Astrocyte (in vitro differentiated cells and primary cell): Measurements from ENCODE around the gene IL3RA. TPM values are rescaled to one million over a fixed set of nuclear protein-coding genes. Genes with fewer than 3 reads are reported as not detected.

Source experiments
- DNase-seq: peaks from one replicate; pipeline ENCODE4 v3.0.0-alpha.2; 2010; ENCODE audit warnings: low read depth
- FAIRE-seq: peaks from 2 replicates; lab custom pipeline; 2011; peaks lifted over from hg19 to GRCh38; lab: Jason Lieb, UNC
- H2AFZ ChIP-seq: 2 replicates; pipeline ENCODE4 v1.6.0; 2012; ENCODE audit warnings: low read depth, low read length, inconsistent platforms
- H3K27ac ChIP-seq: 2 replicates; pipeline ENCODE4 v1.5.1; 2011; ENCODE audit warnings: low read depth, low read length, inconsistent platforms
- H3K27me3 ChIP-seq: 2 replicates; pipeline ENCODE4 v1.6.0; 2011; ENCODE audit warnings: low read length, inconsistent platforms; ENCODE audit not compliant: insufficient read depth
- H3K36me3 ChIP-seq: 2 replicates; pipeline ENCODE4 v1.5.1; 2011; ENCODE audit warnings: low read length, inconsistent platforms; ENCODE audit not compliant: insufficient read depth
- H3K4me1 ChIP-seq: 2 replicates; pipeline ENCODE4 v1.5.1; 2011; ENCODE audit warnings: low read length, inconsistent platforms; ENCODE audit not compliant: insufficient read depth
- H3K4me2 ChIP-seq: 2 replicates; pipeline ENCODE4 v1.6.0; 2012; ENCODE audit warnings: low read length, inconsistent platforms
- H3K4me3 ChIP-seq: 2 replicates; pipeline ENCODE4 v1.5.1; 2011; ENCODE audit warnings: low read depth, mild to moderate bottlenecking, low read length, inconsistent platforms; ENCODE audit not compliant: insufficient read depth
- H3K79me2 ChIP-seq: 2 replicates; pipeline ENCODE4 v1.6.0; 2012; ENCODE audit warnings: mild to moderate bottlenecking, low read length, inconsistent platforms; ENCODE audit not compliant: insufficient read depth
- H3K9ac ChIP-seq: 2 replicates; pipeline ENCODE4 v1.6.0; 2012; ENCODE audit warnings: mild to moderate bottlenecking, low read length, inconsistent platforms
- H3K9me3 ChIP-seq: 2 replicates; pipeline ENCODE4 v1.5.1; 2012; ENCODE audit warnings: low read depth, mild to moderate bottlenecking, low read length, inconsistent platforms; ENCODE audit not compliant: insufficient read depth
- H4K20me1 ChIP-seq: 2 replicates; pipeline ENCODE4 v1.6.0; 2012; ENCODE audit warnings: low read length, inconsistent platforms; ENCODE audit not compliant: insufficient read depth
- H3K27ac Mint-ChIP-seq: one replicate; pipeline ENCODE4 v1.8.0; 2021; ENCODE audit warnings: mild to moderate bottlenecking, mixed read lengths; ENCODE audit not compliant: unreplicated experiment
- H3K27me3 Mint-ChIP-seq: one replicate; pipeline ENCODE4 v1.8.0; 2021; ENCODE audit warnings: low read depth, mixed read lengths; ENCODE audit not compliant: unreplicated experiment
- H3K36me3 Mint-ChIP-seq: one replicate; pipeline ENCODE4 v1.8.0; 2021; ENCODE audit warnings: low read depth, mixed read lengths; ENCODE audit not compliant: unreplicated experiment
- H3K4me1 Mint-ChIP-seq: one replicate; pipeline ENCODE4 v1.8.0; 2021; ENCODE audit warnings: low read depth, mixed read lengths; ENCODE audit not compliant: unreplicated experiment
- H3K4me3 Mint-ChIP-seq: one replicate; pipeline ENCODE4 v1.8.0; 2021; ENCODE audit warnings: mild to moderate bottlenecking, moderate library complexity, mixed read lengths; ENCODE audit not compliant: unreplicated experiment
- H3K9me3 Mint-ChIP-seq: one replicate; pipeline ENCODE4 v1.8.0; 2021; ENCODE audit warnings: mild to moderate bottlenecking, mixed read lengths; ENCODE audit not compliant: unreplicated experiment
- CTCF ChIP-seq: IDR thresholded peaks from 2 replicates; pipeline ENCODE4 v1.5.1; 2011; ENCODE audit warnings: low read depth, mild to moderate bottlenecking, inconsistent platforms, low read length, moderate library complexity; ENCODE audit not compliant: insufficient read depth
- EZH2 ChIP-seq: IDR thresholded peaks from 2 replicates; pipeline ENCODE4 v1.6.1; 2012; ENCODE audit warnings: mild to moderate bottlenecking, low read length, inconsistent platforms; ENCODE audit not compliant: insufficient read depth
- total RNA-seq: library from RNA; stranded (reverse); gene quantifications from 2 replicates; pipeline ENCODE4 v1.2.1, GENCODE V29; 2021

The IL3RA gene
- total RNA-seq, 1 donor from 2014 or later, result not detected

DNA sequence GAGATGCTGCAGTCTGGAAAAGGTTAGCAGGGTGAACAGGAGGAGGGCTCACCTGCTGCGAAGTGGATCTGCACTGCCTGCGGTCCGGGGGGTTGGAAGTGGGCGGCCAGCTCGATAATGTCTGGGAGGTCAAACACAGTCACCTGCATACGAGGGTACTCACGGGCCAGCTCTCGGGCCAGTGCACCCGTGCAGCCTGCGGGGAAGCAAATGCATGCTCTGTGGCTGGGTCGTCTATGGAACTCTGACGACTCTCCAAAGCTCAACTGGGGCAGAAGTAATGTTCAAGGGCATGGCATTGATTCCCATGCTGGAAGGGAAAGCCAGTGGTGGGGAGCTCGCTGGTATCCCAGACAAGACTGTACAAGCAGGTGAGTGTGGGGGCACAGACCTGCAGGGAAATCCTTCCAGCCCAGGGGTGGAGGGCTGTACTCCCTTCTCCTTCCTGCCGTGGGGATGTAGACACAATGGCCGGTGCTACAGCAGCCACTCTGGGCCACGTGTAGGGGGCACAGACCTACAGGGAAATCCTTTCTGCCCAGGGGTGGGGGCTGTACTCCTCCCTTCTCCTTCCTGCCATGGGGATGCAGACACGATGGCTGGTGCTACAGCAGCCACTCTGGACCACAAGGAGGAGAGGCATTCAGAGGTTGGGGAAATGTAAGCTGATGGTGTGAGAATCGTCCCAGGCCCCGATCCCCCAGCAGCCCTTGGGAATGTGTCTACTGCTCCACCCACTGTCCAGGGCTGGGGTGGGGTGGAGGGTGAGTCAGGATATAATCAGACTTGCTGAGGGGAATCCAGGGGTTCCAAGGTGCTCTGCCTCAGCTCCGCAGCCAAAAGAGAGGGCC lies 81.6 kb downstream of the IL3RA start:
- Mint-ChIP-seq H3K4me1 (no peaks in the 10 kb centered on the region), H3K27me3 (no peaks in the 10 kb centered on the region), H3K27ac (no peak overlapping the region), H3K4me3 (no peak overlapping the region), H3K36me3 (peaks cover 26% of the 10 kb centered on the region), H3K9me3 (peaks cover 12% of the 10 kb centered on the region)
- no peak for FAIRE-seq
- H3K27me3 ChIP-seq, result no peaks in the 10 kb centered on the region
- TF ChIP-seq EZH2 (no peak), CTCF (no peak)
- H3K4me1 ChIP-seq, result no peaks in the 10 kb centered on the region
- no peak overlapping the region for H3K4me3 ChIP-seq
- no peak overlapping the region for H3K27ac ChIP-seq
- H2AFZ ChIP-seq, result no peak overlapping the region
- peaks cover 28% of the 10 kb centered on the region for H4K20me1 ChIP-seq
- no peaks in the 10 kb centered on the region for H3K79me2 ChIP-seq
- H3K9me3 ChIP-seq, result peaks cover 15% of the 10 kb centered on the region
- DNase-seq, result no peak
- no peak overlapping the region for H3K9ac ChIP-seq
- H3K4me2 ChIP-seq, result no peak overlapping the region
- H3K36me3 ChIP-seq, result peaks cover 17% of the 10 kb centered on the region

GRCh38 chrX:1418901-1419544 lies 82.4 kb downstream of the IL3RA start:
- H3K27ac ChIP-seq, result no peak overlapping the region
- no peak overlapping the region for H3K4me3 ChIP-seq
- H3K4me3 Mint-ChIP-seq, result no peak overlapping the region
- H4K20me1 ChIP-seq, result peaks cover 28% of the 10 kb centered on the region
- H3K27ac Mint-ChIP-seq, result no peak overlapping the region
- H3K9me3 Mint-ChIP-seq, result peaks cover 16% of the 10 kb centered on the region
- FAIRE-seq (no peak), DNase-seq (no peak)
- no peak for TF ChIP-seq EZH2
- TF ChIP-seq CTCF, result no peak
- peaks cover 15% of the 10 kb centered on the region for H3K9me3 ChIP-seq
- H3K4me1 Mint-ChIP-seq, result no peaks in the 10 kb centered on the region
- no peaks in the 10 kb centered on the region for H3K27me3 Mint-ChIP-seq
- H3K36me3 ChIP-seq, result peaks cover 17% of the 10 kb centered on the region
- H3K4me1 ChIP-seq, result no peaks in the 10 kb centered on the region
- no peaks in the 10 kb centered on the region for H3K79me2 ChIP-seq
- no peak overlapping the region for H2AFZ ChIP-seq
- no peak overlapping the region for H3K9ac ChIP-seq
- peaks cover 20% of the 10 kb centered on the region for H3K36me3 Mint-ChIP-seq
- no peaks in the 10 kb centered on the region for H3K27me3 ChIP-seq
- H3K4me2 ChIP-seq, result no peak overlapping the region
